GM23338 (cell line): Measurements from ENCODE around the gene PIK3C3. TPM values are rescaled to one million over a fixed set of nuclear protein-coding genes. Genes with fewer than 3 reads are reported as not detected.

Experiments used
- ATAC-seq: fragments of 200-7000 bp; cut with Tn5 transposase; 3 replicates; pipeline ENCODE4 v1.9.1; 2020
- DNase-seq: peaks from one replicate; pipeline ENCODE4 v3.0.0-alpha.2; 2015; ENCODE audit warnings: low spot score
- H2AFZ ChIP-seq: fragments of 200-600 bp; sonication (generic); 2 replicates; pipeline ENCODE4 v1.8.0; 2016; ENCODE audit warnings: antibody characterized with exemption, mild to moderate bottlenecking, moderate library complexity
- H3F3A ChIP-seq: fragments of 200-600 bp; sonication (generic); replicated peaks from 2 replicates; pipeline ENCODE4 v1.8.0; 2017; ENCODE audit warnings: antibody characterized with exemption, mixed run types, low read depth
- H3K27ac ChIP-seq: fragments of 200-600 bp; sonication (generic); 2 replicates; pipeline ENCODE4 v1.6.1; 2016; ENCODE audit warnings: low read depth
- H3K27me3 ChIP-seq: fragments of 200-600 bp; sonication (generic); 2 replicates; pipeline ENCODE4 v1.8.0; 2016; ENCODE audit warnings: mild to moderate bottlenecking, mixed run types, moderate library complexity; ENCODE audit not compliant: insufficient read depth
- H3K36me3 ChIP-seq: fragments of 200-600 bp; sonication (generic); 2 replicates; pipeline ENCODE4 v1.8.0; 2016; ENCODE audit warnings: mild to moderate bottlenecking; ENCODE audit not compliant: insufficient read depth
- H3K4me1 ChIP-seq: fragments of 200-600 bp; sonication (generic); 2 replicates; pipeline ENCODE4 v1.8.0; 2016; ENCODE audit warnings: mild to moderate bottlenecking, moderate library complexity; ENCODE audit not compliant: insufficient read depth
- H3K4me2 ChIP-seq: fragments of 200-600 bp; sonication (generic); 2 replicates; pipeline ENCODE4 v1.7.1; 2017; ENCODE audit warnings: mixed run types
- H3K4me3 ChIP-seq: fragments of 200-600 bp; sonication (generic); 2 replicates; pipeline ENCODE4 v1.6.1; 2016; ENCODE audit warnings: mixed run types
- H3K79me2 ChIP-seq: fragments of 200-600 bp; sonication (generic); replicated peaks from 2 replicates; pipeline ENCODE4 v1.8.0; 2017; ENCODE audit warnings: mild to moderate bottlenecking; ENCODE audit not compliant: insufficient read depth
- H3K9me2 ChIP-seq: fragments of 200-600 bp; sonication (generic); 2 replicates; pipeline ENCODE4 v1.8.0; 2017; ENCODE audit not compliant: insufficient read depth
- H4K20me1 ChIP-seq: fragments of 200-600 bp; sonication (generic); replicated peaks from 2 replicates; pipeline ENCODE4 v1.8.0; 2017; ENCODE audit warnings: mild to moderate bottlenecking; ENCODE audit not compliant: insufficient read depth
- H3K27ac Mint-ChIP-seq: 2 replicates; pipeline ENCODE4 v1.8.0; 2020; ENCODE audit warnings: inconsistent platforms, mild to moderate bottlenecking, moderate library complexity, mixed read lengths
- H3K27me3 Mint-ChIP-seq: 3 replicates; pipeline ENCODE4 v1.8.0; 2022; ENCODE audit warnings: low read depth, mild to moderate bottlenecking, moderate library complexity, mixed read lengths, inconsistent platforms; ENCODE audit not compliant: insufficient read depth, poor library complexity
- H3K36me3 Mint-ChIP-seq: 3 replicates; pipeline ENCODE4 v1.8.0; 2021; ENCODE audit warnings: low read depth, mild to moderate bottlenecking, inconsistent platforms, moderate library complexity, mixed read lengths
- H3K4me1 Mint-ChIP-seq: 3 replicates; pipeline ENCODE4 v1.8.0; 2020; ENCODE audit warnings: mild to moderate bottlenecking, inconsistent platforms, mixed read lengths
- H3K4me3 Mint-ChIP-seq: 3 replicates; pipeline ENCODE4 v1.8.0; 2021; ENCODE audit warnings: moderate library complexity, mild to moderate bottlenecking, inconsistent platforms, mixed read lengths
- H3K9me3 Mint-ChIP-seq: 3 replicates; pipeline ENCODE4 v1.8.0; 2020; ENCODE audit warnings: moderate library complexity, mild to moderate bottlenecking, inconsistent platforms, mixed read lengths
- CREB1 ChIP-seq: fragments of 250-450 bp; sonication (Bioruptor Pico); IDR thresholded peaks from 2 replicates; pipeline ENCODE4 v1.5.0; 2020; ENCODE audit warnings: low read depth, mild to moderate bottlenecking, moderate library complexity
- EZH2 ChIP-seq: fragments of 200-600 bp; sonication (generic); IDR thresholded peaks from one replicate; pipeline ENCODE4 v1.8.0; 2017; ENCODE audit warnings: antibody characterized with exemption, mild to moderate bottlenecking, low read depth; ENCODE audit not compliant: unreplicated experiment
- EZH2phosphoT487 ChIP-seq: fragments of 200-600 bp; sonication (generic); IDR thresholded peaks from one replicate; pipeline ENCODE4 v1.8.1; 2018; ENCODE audit warnings: antibody characterized with exemption; ENCODE audit not compliant: unreplicated experiment
- JUNB ChIP-seq: IDR thresholded peaks from one replicate; pipeline ENCODE4 v1.6.1; 2016; ENCODE audit warnings: antibody characterized with exemption; ENCODE audit not compliant: unreplicated experiment
- NANOG ChIP-seq: IDR thresholded peaks from 2 replicates; pipeline ENCODE4 v1.6.1; 2016; ENCODE audit warnings: antibody characterized with exemption, borderline replicate concordance
- POLR2AphosphoS5 ChIP-seq: IDR thresholded peaks from 2 replicates; pipeline ENCODE4 v1.6.1; 2016; ENCODE audit warnings: antibody characterized with exemption, low read depth
- STAT1 ChIP-seq: IDR thresholded peaks from one replicate; pipeline ENCODE4 v1.6.1; 2016; ENCODE audit warnings: antibody characterized with exemption; ENCODE audit not compliant: unreplicated experiment
- ZNF114 ChIP-seq: fragments of 250-450 bp; sonication (Bioruptor Pico); IDR thresholded peaks from 2 replicates; pipeline ENCODE4 v1.5.0; 2020; ENCODE audit warnings: mild to moderate bottlenecking, moderate library complexity
- polyA plus RNA-seq: library from polyadenylated mRNA; unstranded; fragments of >200 nt; fragmentation: Nextera tagmentation; extraction: Ambion mirVana; gene quantifications from 2 replicates; pipeline ENCODE4 v1.2.1, GENCODE V29; 2016
- total RNA-seq: library from RNA; depleted of rRNA; stranded (reverse); fragments of >200 nt; shearing (Covaris generic); gene quantifications from 2 replicates; pipeline ENCODE4 v1.2.3, GENCODE V29; 2014
- TF ChIP-seq, protein P1 (sequence below): fragments of 250-450 bp; sonication (Bioruptor Pico); IDR thresholded peaks from 2 replicates; pipeline ENCODE4 v1.5.0; 2020; ENCODE audit warnings: mild to moderate bottlenecking, moderate library complexity
- TF ChIP-seq, protein P2 (sequence below): IDR thresholded peaks from one replicate; pipeline ENCODE4 v1.6.1; 2018; ENCODE audit warnings: antibody characterized with exemption; ENCODE audit not compliant: unreplicated experiment
- TF ChIP-seq, protein P3 (sequence below): IDR thresholded peaks from 2 replicates; pipeline ENCODE4 v1.6.1; 2016; ENCODE audit warnings: antibody characterized with exemption

The PIK3C3 gene
- total and polyA plus RNA-seq, 2 experiments from 2014 or later, result 25.9 to 35.4 TPM

DNA sequence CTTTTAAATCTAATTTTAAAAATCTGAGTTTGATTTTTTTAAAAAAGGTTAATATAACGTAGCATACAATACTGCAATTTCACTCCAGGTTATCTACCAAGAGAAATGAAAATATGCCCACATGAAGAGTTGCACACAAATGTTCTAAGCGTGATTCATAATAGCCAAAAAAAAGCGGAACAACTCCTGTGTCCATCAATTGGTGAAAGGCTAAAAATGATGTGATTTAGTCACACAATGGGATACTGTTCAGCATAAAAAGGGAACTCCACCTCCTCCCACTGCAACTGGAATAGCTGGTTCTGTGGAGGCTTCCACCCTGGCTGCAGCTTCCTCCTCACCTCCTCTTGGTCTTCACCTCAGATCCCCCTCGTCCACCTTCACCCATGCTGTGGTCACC lies 132.8 kb downstream of the PIK3C3 start (continued):
- TF ChIP-seq, protein P1, sequence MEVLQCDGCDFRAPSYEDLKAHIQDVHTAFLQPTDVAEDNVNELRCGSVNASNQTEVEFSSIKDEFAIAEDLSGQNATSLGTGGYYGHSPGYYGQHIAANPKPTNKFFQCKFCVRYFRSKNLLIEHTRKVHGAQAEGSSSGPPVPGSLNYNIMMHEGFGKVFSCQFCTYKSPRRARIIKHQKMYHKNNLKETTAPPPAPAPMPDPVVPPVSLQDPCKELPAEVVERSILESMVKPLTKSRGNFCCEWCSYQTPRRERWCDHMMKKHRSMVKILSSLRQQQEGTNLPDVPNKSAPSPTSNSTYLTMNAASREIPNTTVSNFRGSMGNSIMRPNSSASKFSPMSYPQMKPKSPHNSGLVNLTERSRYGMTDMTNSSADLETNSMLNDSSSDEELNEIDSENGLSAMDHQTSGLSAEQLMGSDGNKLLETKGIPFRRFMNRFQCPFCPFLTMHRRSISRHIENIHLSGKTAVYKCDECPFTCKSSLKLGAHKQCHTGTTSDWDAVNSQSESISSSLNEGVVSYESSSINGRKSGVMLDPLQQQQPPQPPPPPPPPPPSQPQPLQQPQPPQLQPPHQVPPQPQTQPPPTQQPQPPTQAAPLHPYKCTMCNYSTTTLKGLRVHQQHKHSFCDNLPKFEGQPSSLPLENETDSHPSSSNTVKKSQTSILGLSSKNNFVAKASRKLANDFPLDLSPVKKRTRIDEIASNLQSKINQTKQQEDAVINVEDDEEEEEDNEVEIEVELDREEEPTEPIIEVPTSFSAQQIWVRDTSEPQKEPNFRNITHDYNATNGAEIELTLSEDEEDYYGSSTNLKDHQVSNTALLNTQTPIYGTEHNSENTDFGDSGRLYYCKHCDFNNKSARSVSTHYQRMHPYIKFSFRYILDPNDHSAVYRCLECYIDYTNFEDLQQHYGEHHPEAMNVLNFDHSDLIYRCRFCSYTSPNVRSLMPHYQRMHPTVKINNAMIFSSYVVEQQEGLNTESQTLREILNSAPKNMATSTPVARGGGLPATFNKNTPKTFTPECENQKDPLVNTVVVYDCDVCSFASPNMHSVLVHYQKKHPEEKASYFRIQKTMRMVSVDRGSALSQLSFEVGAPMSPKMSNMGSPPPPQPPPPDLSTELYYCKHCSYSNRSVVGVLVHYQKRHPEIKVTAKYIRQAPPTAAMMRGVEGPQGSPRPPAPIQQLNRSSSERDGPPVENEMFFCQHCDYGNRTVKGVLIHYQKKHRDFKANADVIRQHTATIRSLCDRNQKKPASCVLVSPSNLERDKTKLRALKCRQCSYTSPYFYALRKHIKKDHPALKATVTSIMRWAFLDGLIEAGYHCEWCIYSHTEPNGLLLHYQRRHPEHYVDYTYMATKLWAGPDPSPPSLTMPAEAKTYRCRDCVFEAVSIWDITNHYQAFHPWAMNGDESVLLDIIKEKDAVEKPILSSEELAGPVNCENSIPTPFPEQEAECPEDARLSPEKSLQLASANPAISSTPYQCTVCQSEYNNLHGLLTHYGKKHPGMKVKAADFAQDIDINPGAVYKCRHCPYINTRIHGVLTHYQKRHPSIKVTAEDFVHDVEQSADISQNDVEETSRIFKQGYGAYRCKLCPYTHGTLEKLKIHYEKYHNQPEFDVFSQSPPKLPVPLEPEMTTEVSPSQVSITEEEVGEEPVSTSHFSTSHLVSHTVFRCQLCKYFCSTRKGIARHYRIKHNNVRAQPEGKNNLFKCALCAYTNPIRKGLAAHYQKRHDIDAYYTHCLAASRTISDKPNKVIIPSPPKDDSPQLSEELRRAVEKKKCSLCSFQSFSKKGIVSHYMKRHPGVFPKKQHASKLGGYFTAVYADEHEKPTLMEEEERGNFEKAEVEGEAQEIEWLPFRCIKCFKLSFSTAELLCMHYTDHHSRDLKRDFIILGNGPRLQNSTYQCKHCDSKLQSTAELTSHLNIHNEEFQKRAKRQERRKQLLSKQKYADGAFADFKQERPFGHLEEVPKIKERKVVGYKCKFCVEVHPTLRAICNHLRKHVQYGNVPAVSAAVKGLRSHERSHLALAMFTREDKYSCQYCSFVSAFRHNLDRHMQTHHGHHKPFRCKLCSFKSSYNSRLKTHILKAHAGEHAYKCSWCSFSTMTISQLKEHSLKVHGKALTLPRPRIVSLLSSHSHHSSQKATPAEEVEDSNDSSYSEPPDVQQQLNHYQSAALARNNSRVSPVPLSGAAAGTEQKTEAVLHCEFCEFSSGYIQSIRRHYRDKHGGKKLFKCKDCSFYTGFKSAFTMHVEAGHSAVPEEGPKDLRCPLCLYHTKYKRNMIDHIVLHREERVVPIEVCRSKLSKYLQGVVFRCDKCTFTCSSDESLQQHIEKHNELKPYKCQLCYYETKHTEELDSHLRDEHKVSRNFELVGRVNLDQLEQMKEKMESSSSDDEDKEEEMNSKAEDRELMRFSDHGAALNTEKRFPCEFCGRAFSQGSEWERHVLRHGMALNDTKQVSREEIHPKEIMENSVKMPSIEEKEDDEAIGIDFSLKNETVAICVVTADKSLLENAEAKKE (CRISPR knock-in tag), result no peak
- TF ChIP-seq JUNB, result no peak
- TF ChIP-seq EZH2, result no peak
- TF ChIP-seq STAT1, result no peak
- no peak for TF ChIP-seq NANOG
- no peak for TF ChIP-seq CREB1

- Histone ChIP-seq H3K79me2 (no peaks in the 10 kb centered on the region), H3F3A (no peaks in the 10 kb centered on the region), H3K27me3 (no peaks in the 10 kb centered on the region), H2AFZ (no peak overlapping the region), H3K9me2 (peaks cover 3% of the 10 kb centered on the region; the same call in 1 of the 2 replicates), H4K20me1 (0 out of 2 replicates have a peak, but pooled peaks cover 3% of the 10 kb centered on the region), H3K36me3 (no peaks in the 10 kb centered on the region), H3K4me1 (no peaks in the 10 kb centered on the region), H3K4me2 (no peak overlapping the region), H3K27ac (no peak overlapping the region), H3K4me3 (no peak overlapping the region)
- no peaks in the 10 kb centered on the region for H3K9me3 Mint-ChIP-seq
- H3K36me3 Mint-ChIP-seq, result no peaks in the 10 kb centered on the region
- H3K27me3 Mint-ChIP-seq, result no peaks in the 10 kb centered on the region
- H3K4me1 Mint-ChIP-seq, result no peaks in the 10 kb centered on the region
- DNase-seq, result no peak
- no peak for ATAC-seq
- no peak overlapping the region for H3K4me3 Mint-ChIP-seq
- no peak overlapping the region for H3K27ac Mint-ChIP-seq
- no peak for TF ChIP-seq POLR2AphosphoS5
- TF ChIP-seq JUNB, result no peak
- no peak for TF ChIP-seq EZH2phosphoT487
- TF ChIP-seq STAT1, result no peak
- TF ChIP-seq, protein P2, sequence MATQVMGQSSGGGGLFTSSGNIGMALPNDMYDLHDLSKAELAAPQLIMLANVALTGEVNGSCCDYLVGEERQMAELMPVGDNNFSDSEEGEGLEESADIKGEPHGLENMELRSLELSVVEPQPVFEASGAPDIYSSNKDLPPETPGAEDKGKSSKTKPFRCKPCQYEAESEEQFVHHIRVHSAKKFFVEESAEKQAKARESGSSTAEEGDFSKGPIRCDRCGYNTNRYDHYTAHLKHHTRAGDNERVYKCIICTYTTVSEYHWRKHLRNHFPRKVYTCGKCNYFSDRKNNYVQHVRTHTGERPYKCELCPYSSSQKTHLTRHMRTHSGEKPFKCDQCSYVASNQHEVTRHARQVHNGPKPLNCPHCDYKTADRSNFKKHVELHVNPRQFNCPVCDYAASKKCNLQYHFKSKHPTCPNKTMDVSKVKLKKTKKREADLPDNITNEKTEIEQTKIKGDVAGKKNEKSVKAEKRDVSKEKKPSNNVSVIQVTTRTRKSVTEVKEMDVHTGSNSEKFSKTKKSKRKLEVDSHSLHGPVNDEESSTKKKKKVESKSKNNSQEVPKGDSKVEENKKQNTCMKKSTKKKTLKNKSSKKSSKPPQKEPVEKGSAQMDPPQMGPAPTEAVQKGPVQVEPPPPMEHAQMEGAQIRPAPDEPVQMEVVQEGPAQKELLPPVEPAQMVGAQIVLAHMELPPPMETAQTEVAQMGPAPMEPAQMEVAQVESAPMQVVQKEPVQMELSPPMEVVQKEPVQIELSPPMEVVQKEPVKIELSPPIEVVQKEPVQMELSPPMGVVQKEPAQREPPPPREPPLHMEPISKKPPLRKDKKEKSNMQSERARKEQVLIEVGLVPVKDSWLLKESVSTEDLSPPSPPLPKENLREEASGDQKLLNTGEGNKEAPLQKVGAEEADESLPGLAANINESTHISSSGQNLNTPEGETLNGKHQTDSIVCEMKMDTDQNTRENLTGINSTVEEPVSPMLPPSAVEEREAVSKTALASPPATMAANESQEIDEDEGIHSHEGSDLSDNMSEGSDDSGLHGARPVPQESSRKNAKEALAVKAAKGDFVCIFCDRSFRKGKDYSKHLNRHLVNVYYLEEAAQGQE, result no peak
- no peak for TF ChIP-seq NANOG
- TF ChIP-seq CREB1, result no peak
- TF ChIP-seq, protein P3, sequence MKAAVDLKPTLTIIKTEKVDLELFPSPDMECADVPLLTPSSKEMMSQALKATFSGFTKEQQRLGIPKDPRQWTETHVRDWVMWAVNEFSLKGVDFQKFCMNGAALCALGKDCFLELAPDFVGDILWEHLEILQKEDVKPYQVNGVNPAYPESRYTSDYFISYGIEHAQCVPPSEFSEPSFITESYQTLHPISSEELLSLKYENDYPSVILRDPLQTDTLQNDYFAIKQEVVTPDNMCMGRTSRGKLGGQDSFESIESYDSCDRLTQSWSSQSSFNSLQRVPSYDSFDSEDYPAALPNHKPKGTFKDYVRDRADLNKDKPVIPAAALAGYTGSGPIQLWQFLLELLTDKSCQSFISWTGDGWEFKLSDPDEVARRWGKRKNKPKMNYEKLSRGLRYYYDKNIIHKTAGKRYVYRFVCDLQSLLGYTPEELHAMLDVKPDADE, result no peak
- TF ChIP-seq ZNF114 (CRISPR knock-in tag), result no peak
Measured at GRCh38 chr18:42092848-42093247, 137.8 kb downstream of the PIK3C3 start.
